ENCODE data around the gene ZBTB38. TPM values are rescaled to one million over a fixed set of nuclear protein-coding genes. Genes with fewer than 3 reads are reported as not detected.

The ZBTB38 gene
- total and polyA plus RNA-seq, 2 donors from 2014 or later = 8.6 to 113 TPM

DNA sequence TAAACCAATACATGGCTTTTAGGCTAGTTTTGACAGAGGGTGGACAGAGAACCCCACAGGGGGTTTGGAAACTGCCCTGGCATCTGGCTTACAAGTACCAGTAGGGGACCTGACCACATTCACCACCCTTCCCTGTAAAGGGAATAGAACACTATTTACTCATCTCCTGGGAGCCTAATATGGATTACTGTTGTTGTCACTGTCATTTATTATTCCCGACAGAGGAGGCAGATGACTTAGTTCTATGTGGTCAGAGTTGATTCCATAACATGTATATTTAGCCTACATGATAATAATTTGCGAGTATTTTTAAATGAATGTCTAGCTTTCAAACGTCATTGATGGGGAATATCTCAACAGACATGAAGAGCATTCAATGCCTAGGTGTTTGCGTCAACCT, 15.9 kb downstream of the ZBTB38 start:
- FAIRE-seq = no peak
- H3K9me3 ChIP-seq (ENCODE audit: control insufficient read depth in 2 of 3, insufficient read depth in 1 of 3, low read length in 3 of 3) = no peaks in the 10 kb centered on the region
- H3K36me3 ChIP-seq (ENCODE audit: control insufficient read depth in 2 of 3, insufficient read depth in 3 of 3, low read length in 3 of 3) = peaks cover 0 to 10% (median 4%) of the 10 kb centered on the region in 3 donors
- no peaks in the 10 kb centered on the region for H3K27me3 ChIP-seq (ENCODE audit: control insufficient read depth, insufficient read depth, low read length)
- no peak for DNase-seq
- H3K27ac ChIP-seq (ENCODE audit: low read depth in 2 of 2, low read length in 2 of 2) = no peak overlapping the region
- H3K4me1 ChIP-seq (ENCODE audit: control insufficient read depth in 2 of 3, insufficient read depth in 2 of 3, low read depth in 1 of 3, low read length in 3 of 3) = peaks cover 0 to 8% (median 4%) of the 10 kb centered on the region in 3 donors
- H3K4me3 ChIP-seq (ENCODE audit: low read length in 3 of 3) = no peak overlapping the region
- intact Hi-C loops (cut with DNase I) = no loop called here
- H3K9ac ChIP-seq (ENCODE audit: low read length in 3 of 3) = peak overlapping the region in 1 of 3 donors; percentile 28
- TF ChIP-seq, protein P1, sequence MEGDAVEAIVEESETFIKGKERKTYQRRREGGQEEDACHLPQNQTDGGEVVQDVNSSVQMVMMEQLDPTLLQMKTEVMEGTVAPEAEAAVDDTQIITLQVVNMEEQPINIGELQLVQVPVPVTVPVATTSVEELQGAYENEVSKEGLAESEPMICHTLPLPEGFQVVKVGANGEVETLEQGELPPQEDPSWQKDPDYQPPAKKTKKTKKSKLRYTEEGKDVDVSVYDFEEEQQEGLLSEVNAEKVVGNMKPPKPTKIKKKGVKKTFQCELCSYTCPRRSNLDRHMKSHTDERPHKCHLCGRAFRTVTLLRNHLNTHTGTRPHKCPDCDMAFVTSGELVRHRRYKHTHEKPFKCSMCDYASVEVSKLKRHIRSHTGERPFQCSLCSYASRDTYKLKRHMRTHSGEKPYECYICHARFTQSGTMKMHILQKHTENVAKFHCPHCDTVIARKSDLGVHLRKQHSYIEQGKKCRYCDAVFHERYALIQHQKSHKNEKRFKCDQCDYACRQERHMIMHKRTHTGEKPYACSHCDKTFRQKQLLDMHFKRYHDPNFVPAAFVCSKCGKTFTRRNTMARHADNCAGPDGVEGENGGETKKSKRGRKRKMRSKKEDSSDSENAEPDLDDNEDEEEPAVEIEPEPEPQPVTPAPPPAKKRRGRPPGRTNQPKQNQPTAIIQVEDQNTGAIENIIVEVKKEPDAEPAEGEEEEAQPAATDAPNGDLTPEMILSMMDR (IDR thresholded peaks at IDR 0.05; ENCODE audit: borderline replicate concordance, extremely low read depth, insufficient read depth) = no peak

GRCh38 chr3:141384575-141384974, 16.3 kb downstream of the ZBTB38 start:
- DNase-seq (no peak), FAIRE-seq (no peak)
- Histone ChIP-seq H3K27me3 (ENCODE audit: control insufficient read depth, insufficient read depth, low read length) (no peaks in the 10 kb centered on the region), H3K9ac (ENCODE audit: low read length in 3 of 3) (no peak overlapping the region), H3K27ac (ENCODE audit: low read depth in 2 of 2, low read length in 2 of 2) (no peak overlapping the region), H3K4me1 (ENCODE audit: control insufficient read depth in 2 of 3, insufficient read depth in 2 of 3, low read depth in 1 of 3, low read length in 3 of 3) (peaks cover 0 to 8% (median 4%) of the 10 kb centered on the region in 3 donors), H3K4me3 (ENCODE audit: low read length in 3 of 3) (no peak overlapping the region), H3K36me3 (ENCODE audit: control insufficient read depth in 2 of 3, insufficient read depth in 3 of 3, low read length in 3 of 3) (peaks cover 0 to 10% (median 4%) of the 10 kb centered on the region in 3 donors), H3K9me3 (ENCODE audit: control insufficient read depth in 2 of 3, insufficient read depth in 1 of 3, low read length in 3 of 3) (no peaks in the 10 kb centered on the region)
- intact Hi-C loops (cut with DNase I) = no loop called here
- TF ChIP-seq, protein P1 (IDR thresholded peaks at IDR 0.05; ENCODE audit: borderline replicate concordance, extremely low read depth, insufficient read depth) = no peak

- peak in 1 of 5 donors; percentile 66 for DNase-seq
- H3K27ac ChIP-seq (ENCODE audit: low read depth in 2 of 2, low read length in 2 of 2) = no peak overlapping the region
Measured at GRCh38 chr3:141385406-141386125, 17.3 kb downstream of the ZBTB38 start.

More at GRCh38 chr3:141385406-141386125, 17.3 kb downstream of the ZBTB38 start:
- Histone ChIP-seq H3K27me3 (ENCODE audit: control insufficient read depth, insufficient read depth, low read length) (no peaks in the 10 kb centered on the region), H3K4me3 (ENCODE audit: low read length in 3 of 3) (no peak overlapping the region), H3K9me3 (ENCODE audit: control insufficient read depth in 2 of 3, insufficient read depth in 1 of 3, low read length in 3 of 3) (no peaks in the 10 kb centered on the region), H3K9ac (ENCODE audit: low read length in 3 of 3) (no peak overlapping the region), H3K36me3 (ENCODE audit: control insufficient read depth in 2 of 3, insufficient read depth in 3 of 3, low read length in 3 of 3) (peaks cover 0 to 10% (median 4%) of the 10 kb centered on the region in 3 donors), H3K4me1 (ENCODE audit: control insufficient read depth in 2 of 3, insufficient read depth in 2 of 3, low read depth in 1 of 3, low read length in 3 of 3) (peaks cover 0 to 8% (median 4%) of the 10 kb centered on the region in 3 donors)
- no peak for FAIRE-seq
- intact Hi-C loops (cut with DNase I) = no loop called here
- TF ChIP-seq, protein P1 (IDR thresholded peaks at IDR 0.05; ENCODE audit: borderline replicate concordance, extremely low read depth, insufficient read depth) = no peak
